GM19452 (cell line): ENCODE data around the gene CNGB1.
"Not testable (repeated sequence)": the region's sequence is repeated elsewhere in the genome, so short reads cannot be mapped to it uniquely, and the experiment has no call there.

Experiments used
- ATAC-seq: cut with Tn5 transposase; IDR thresholded peaks from one replicate; pipeline ENCODE4 v1.9.1; 2021; ENCODE audit not compliant: unreplicated experiment

CNGB1 gene

DNA sequence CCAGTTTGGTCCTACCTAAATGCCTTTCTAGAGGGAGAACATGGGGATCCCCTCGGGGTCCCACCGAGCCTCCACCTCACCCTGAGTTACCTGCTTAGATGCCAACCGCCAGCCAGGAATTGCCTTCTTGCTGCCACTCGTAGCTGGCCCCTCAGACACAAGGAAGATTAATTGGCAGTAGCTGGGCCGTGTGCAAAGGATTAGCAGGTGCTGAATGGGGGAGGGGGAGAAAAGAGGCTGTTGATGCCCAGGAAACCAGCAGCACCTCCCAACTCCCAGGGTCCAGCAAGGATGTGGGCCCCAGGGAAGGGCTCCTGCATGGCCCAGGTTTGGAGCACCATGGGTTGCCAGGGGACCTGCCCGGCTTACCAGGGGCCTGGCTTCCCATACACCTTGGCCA lies at the start of gene CNGB1:
TSS of gene CNGB1 (minus strand) at position 159 of the 400 bp plus-strand sequence. CDS start 3,842 bp downstream, outside the sequence.
- no peak for ATAC-seq

GRCh38 chr16:58019866-58020538 lies 49.1 kb upstream of the CNGB1 start:
- ATAC-seq, result no peak

- no peak for ATAC-seq
Measured at GRCh38 chr16:58018803-58019202, 47.9 kb upstream of the CNGB1 start.

DNA sequence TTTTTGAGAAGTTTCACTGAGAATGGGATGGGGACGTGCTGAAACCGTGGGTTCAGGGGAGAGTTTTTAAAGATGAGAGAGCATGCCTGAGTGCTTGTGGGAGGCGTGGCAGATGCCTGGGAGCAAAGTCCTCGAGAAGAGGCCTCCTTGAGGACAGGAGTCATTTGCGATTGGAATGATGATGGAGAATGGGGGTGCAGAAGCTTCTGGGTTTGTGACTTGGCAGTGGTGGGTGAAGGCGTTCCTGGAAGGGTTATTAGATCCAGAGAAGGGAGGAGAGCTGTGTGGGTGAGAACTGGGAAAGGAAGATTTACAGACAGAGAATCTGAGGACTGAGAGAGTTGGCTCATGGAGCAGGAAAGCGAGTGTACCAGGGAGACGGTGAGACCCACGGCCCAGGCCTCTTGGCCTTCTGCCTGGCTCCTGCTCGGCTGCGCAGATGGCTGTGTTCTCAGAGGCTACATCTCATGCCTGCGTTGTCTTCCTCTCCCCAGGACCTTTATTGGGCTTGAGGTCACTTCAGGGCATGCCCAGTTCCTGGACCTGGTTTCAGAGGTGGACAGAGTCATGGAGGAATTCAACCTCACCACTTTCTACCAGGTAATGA lies 46.0 kb upstream of the CNGB1 start:
- no peak for ATAC-seq

DNA sequence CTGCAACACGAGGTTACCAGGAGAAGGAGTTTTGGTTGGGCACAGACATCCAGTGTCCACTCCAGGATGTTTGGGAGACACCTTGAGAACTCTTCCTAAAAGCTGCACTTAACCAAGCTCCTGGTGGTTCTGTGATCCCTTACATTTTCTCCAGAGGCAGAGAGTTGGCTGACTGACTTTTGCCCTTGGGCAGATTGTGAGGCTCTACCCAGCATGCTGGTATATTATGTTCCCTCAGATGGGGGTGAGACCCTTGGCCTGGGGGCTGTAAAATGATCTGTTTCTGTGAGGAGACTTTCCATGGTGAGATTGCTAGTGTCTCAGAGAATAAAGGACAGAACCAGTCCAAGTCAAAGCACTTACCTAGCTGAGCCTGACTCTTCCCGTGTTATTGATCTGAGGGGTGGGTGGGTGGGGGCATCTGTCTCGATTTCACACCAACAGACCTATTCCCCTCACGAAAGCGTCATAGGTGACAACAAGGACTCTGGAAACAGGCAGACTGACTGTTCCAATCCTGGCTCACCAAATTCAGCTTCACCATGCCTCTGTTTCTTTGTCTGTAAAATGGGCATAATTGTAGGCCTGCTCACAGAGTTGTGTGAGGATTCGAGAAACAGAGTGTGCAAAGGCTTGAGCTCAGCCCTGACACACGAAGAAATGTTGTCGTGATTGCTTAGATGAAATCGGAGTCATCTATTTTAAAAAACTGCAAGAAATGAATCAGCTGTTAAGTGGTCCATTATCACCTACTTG lies 42.5 kb upstream of the CNGB1 start:
- ATAC-seq, result no peak

DNA sequence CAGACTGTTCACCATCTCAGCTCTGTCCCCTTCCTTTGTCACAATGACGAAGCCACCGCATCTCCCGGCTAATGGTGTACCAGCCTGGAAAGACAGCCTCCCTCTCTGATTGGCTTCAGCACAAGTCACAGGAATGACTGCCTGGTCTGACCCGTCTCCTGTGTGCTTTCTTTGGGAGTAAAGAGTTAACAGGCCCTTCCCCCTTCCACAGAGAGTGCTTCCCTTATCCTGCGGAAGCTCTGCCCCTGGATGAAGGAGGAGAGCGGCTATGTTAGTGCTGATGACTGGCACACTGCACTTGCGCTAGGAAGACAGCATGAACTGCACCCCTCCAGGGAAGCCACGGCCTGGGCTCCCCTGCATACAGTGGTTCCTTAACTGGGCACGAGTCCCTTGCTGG lies 41.6 kb upstream of the CNGB1 start:
- no peak for ATAC-seq

DNA sequence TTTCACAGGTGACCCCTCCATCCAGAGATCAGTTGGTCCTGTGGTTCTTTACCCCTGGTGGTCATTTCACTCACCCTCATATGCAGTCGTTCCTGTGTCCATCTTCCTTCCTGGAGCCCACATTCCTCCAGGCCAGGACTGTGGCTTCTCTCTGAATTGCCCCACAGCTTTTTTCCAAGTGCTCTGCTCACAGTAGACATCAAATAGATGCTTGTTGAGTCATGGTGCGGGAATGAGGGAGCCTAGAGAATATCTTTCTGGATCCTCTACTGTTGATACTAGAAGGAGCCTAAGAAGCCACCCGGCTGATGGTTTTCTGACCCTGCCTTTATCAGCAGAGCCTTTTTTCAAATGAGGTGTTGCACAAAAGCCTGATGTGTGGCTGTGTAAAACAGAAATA lies 40.7 kb upstream of the CNGB1 start:
- no peak for ATAC-seq

- no peak for ATAC-seq
Measured at GRCh38 chr16:58010886-58011285, 40.0 kb upstream of the CNGB1 start.

GRCh38 chr16:58009856-58010416 lies 39.0 kb upstream of the CNGB1 start:
- ATAC-seq, result no peak

- ATAC-seq, result not testable (repeated sequence)
Measured at GRCh38 chr16:58004736-58005135, 33.8 kb upstream of the CNGB1 start.

- no peak for ATAC-seq
Measured at GRCh38 chr16:58002936-58003335, 32.0 kb upstream of the CNGB1 start.

DNA sequence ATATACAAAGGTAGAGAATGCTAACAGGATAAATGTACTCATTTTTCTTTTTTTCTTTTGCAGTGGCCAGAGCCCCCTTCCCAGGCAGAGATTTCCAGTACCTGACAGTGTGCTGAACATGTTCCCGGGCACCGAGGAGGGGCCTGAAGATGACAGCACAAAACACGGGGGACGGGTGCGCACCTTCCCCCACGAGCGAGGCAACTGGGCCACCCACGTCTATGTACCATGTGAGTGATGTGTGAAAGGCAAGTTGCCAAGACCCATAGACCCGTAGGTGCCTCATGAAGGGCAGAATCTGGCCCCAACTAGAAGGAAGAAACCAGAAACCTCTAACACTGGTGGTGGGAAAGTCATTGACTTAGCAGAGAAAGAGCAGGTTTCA lies 31.5 kb upstream of the CNGB1 start:
- ATAC-seq, result no peak

DNA sequence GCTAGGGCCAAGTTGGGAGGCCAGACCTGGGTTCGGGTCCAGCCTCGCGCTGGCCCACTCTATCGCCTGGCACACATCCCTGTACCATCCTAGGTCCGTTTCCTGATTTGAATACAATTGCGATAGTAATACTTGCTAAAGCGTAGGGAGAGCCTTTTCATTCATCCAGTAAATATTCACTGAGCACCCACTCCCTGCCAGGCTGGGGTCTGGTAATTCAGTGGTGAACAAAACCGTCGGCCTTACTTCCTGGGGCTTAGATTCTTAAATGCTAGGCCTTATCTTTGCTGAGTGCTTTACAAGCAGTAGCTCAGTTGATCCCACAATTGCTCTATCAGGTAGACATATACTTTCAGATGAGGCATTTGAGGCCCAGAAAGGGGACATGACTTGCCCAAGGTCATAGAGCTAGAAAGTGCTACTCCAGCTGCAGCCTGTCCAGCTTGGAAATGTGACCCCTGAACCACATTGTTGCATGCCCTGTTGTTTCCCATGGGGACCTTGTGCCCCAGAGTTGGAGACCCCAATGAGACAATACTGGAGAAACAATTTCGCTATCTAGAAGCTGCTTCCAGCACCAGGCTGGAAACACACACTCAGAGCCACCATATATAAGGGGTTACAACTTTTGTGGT lies 31.0 kb upstream of the CNGB1 start:
- ATAC-seq, result no peak

- ATAC-seq, result peak; percentile 77
Measured at GRCh38 chr16:58000706-58001676, 30.1 kb upstream of the CNGB1 start, which contains the start of gene USB1. USB1 (plus strand) TSS chr16:58001407; CDS start chr16:58001484, 77 bp downstream.

GRCh38 chr16:57999971-58000705 lies 29.2 kb upstream of the CNGB1 start, which contains the start of gene ZNF319:
ZNF319 (minus strand) TSS chr16:58000672; CDS start chr16:57998265, 2,407 bp downstream.
- ATAC-seq, result peak; percentile 24

DNA sequence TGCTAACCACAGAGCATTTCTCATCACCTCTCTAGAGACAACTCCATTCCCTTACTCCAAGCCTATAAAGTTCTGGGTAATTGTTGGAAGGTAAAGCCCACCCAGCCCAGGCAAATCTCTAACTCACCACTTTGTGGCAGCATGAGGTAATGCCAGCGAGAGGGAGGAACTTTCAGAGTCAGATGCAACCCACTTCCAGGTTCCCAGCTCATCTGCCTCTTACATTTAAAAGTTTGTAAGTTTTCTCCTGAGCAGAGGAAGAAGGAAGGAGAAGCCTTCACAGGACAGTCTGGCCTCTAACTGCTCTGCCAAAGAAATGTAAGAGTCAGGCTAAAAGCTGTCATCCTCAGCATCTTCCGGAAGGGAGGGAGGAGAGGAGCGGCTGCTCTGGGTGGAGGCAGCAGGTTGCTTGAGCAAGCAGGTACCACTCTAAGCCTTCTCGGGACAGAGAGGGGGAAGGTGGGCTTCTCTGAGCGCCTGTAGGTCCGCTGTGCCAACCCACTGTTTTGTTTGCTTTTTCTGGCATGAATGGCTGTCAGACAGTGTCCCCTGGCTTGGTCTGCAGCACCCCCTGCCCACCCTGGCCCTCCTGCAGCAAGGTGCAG lies 28.5 kb upstream of the CNGB1 start:
- no peak for ATAC-seq

DNA sequence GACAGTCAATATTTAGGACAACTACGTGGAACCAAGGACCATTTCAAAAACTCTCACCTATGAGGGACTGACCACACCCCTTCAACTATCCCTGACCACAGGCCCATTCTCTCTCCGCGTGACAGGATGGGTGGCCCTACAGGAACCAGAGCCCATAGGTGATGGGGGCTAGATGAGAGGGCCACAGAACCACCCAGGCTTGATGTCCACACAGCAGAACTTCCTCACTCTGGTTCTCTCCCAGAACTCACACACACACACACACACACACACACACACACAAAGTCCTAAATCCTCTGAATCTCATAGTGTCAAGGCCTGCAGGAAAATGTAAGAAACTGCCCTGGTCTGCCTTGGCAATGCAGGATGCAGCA lies 28.1 kb upstream of the CNGB1 start:
- ATAC-seq, result no peak

GRCh38 chr16:57998486-57998885 lies 27.6 kb upstream of the CNGB1 start:
- ATAC-seq, result no peak
